ENCODE measurements around the gene UTY.

DNA sequence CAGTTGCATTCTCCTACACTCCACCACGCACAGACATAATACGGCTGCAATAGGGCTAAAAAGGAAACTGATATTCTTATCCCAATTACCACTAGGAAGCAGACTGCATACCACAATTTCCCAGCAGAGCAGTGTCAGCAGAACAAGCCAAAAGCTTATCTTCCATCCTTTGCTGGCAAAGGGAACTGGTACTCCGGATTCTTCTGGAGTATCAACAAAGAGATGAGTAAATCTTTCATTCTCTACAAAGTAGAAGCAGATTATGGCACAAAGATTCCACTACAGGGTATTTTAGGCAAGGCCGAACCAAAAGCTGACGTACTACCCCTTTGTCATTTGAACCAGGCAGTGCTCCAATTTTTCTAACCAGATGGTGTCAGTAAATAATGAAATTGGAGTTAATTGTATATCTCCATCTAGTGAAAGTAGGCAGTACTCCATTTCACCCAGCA, 56.5 kb downstream of the UTY start:
- no peak for TF ChIP-seq POLR2A (IDR thresholded peaks at IDR 0.05)
- TF ChIP-seq, protein P1, sequence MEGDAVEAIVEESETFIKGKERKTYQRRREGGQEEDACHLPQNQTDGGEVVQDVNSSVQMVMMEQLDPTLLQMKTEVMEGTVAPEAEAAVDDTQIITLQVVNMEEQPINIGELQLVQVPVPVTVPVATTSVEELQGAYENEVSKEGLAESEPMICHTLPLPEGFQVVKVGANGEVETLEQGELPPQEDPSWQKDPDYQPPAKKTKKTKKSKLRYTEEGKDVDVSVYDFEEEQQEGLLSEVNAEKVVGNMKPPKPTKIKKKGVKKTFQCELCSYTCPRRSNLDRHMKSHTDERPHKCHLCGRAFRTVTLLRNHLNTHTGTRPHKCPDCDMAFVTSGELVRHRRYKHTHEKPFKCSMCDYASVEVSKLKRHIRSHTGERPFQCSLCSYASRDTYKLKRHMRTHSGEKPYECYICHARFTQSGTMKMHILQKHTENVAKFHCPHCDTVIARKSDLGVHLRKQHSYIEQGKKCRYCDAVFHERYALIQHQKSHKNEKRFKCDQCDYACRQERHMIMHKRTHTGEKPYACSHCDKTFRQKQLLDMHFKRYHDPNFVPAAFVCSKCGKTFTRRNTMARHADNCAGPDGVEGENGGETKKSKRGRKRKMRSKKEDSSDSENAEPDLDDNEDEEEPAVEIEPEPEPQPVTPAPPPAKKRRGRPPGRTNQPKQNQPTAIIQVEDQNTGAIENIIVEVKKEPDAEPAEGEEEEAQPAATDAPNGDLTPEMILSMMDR (IDR thresholded peaks at IDR 0.05): no peak
